ENCODE data around the gene ITGA6.

DNA sequence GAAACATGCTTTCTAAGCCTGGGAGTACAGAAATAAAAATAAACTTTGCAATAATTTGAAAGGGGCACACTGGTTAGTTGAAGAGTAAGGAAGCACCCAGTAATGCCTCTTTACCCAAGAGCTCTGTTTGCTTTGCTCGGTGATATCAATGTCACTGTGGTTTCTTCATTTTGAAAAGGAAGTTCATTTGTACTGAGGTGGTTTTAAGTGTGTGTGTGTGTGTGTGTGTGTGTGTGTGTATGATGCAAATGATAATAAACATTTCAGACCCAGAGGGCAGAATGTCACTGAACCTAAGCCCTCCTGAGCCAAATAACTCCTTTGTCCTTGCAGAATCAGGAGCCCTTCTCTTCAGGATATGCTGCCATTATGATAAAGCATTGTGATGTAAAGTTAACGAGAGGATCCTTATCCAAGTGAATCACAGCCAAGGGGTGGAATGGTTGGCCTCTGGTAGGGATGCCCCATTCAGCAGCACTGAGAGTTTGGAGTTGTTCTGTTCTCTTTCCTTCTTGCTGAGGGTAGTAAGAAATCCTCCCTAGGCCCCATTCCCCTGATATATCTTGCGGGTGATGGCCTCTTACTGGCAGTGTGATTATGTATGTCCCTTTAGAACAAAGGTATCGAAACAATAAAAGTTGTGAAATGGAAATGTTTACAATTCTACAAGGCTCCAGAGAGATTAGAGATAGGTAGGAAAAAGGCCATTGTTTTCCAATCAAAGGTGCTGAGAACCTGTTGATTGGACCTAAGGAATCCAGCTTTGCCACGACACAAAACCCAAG lies 7.6 kb downstream of the ITGA6 start:
- TF ChIP-seq, protein P1, sequence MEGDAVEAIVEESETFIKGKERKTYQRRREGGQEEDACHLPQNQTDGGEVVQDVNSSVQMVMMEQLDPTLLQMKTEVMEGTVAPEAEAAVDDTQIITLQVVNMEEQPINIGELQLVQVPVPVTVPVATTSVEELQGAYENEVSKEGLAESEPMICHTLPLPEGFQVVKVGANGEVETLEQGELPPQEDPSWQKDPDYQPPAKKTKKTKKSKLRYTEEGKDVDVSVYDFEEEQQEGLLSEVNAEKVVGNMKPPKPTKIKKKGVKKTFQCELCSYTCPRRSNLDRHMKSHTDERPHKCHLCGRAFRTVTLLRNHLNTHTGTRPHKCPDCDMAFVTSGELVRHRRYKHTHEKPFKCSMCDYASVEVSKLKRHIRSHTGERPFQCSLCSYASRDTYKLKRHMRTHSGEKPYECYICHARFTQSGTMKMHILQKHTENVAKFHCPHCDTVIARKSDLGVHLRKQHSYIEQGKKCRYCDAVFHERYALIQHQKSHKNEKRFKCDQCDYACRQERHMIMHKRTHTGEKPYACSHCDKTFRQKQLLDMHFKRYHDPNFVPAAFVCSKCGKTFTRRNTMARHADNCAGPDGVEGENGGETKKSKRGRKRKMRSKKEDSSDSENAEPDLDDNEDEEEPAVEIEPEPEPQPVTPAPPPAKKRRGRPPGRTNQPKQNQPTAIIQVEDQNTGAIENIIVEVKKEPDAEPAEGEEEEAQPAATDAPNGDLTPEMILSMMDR (IDR thresholded peaks at IDR 0.05; ENCODE audit: poor library complexity) = no peak
- TF ChIP-seq EZH2 (IDR thresholded peaks at IDR 0.05; ENCODE audit: borderline replicate concordance) (no peak), EZH2phosphoT487 (IDR thresholded peaks at IDR 0.05; ENCODE audit: low read depth, severe bottlenecking, unreplicated experiment) (no peak)
